IMR-90 (cell line): ENCODE measurements around the gene LRFN2.

Experiments
- CTCF ChIP-seq: conservative IDR thresholded peaks from 2 replicates; pipeline ENCODE4 v1.5.1; 2012; ENCODE audit warnings: mild to moderate bottlenecking, low read depth, low read length, improper control_type of control experiment
- FOS ChIP-seq: fragments of 150-350 bp; IDR thresholded peaks from 2 replicates; pipeline ENCODE4 v1.6.1; 2016; ENCODE audit warnings: low read depth, low read length
- MAZ ChIP-seq: IDR thresholded peaks from 2 replicates; pipeline ENCODE4 v1.6.1; 2012; ENCODE audit warnings: low read depth, mild to moderate bottlenecking, low read length, improper control_type of control experiment, moderate library complexity, borderline replicate concordance
- POLR2A ChIP-seq: IDR thresholded peaks from 2 replicates; pipeline ENCODE4 v1.6.1; 2012; ENCODE audit warnings: mild to moderate bottlenecking, low read depth, low read length
- RAD21 ChIP-seq: IDR thresholded peaks from 2 replicates; pipeline ENCODE4 v1.6.1; 2012; ENCODE audit warnings: low read length, improper control_type of control experiment
- USF2 ChIP-seq: fragments of 150-350 bp; IDR thresholded peaks from 2 replicates; pipeline ENCODE4 v1.6.1; 2017; ENCODE audit warnings: mild to moderate bottlenecking, antibody characterized with exemption, low read length, low read depth

- TF ChIP-seq USF2 (no peak), CTCF (no peak), POLR2A (no peak), RAD21 (no peak), FOS (no peak), MAZ (no peak)
Observed at GRCh38 chr6:40369891-40370290, 217.3 kb downstream of the LRFN2 start.
